ENCODE data around the gene PCDHGB5. TPM values are rescaled to one million over a fixed set of nuclear protein-coding genes. Genes with fewer than 3 reads are reported as not detected.
A peak's percentile ranks its signal among the peaks of the same experiment; 100 is the strongest.
"Not testable (repeated sequence)": the region's sequence is repeated elsewhere in the genome, so short reads cannot be mapped to it uniquely, and the experiment has no call there.

Gene PCDHGB5
- total RNA-seq, 1 donor from 2014 or later: 0.62 TPM

DNA sequence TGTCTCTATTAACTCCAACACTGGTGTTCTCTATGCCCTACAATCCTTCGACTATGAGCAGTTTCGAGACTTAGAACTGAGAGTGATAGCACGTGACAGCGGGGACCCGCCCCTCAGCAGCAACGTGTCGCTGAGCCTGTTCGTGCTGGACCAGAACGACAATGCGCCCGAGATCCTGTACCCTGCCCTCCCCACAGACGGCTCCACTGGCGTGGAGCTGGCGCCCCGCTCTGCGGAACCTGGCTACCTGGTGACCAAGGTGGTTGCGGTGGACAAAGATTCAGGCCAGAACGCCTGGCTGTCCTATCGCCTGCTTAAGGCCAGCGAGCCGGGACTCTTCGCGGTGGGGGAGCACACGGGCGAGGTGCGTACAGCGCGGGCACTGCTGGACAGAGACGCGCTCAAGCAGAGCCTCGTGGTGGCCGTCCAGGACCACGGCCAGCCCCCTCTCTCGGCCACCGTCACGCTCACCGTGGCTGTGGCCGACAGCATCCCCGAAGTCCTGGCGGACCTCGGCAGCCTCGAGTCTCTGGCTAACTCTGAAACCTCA, 25.1 kb downstream of the PCDHGB5 start:
- Mint-ChIP-seq H3K27ac (no peak overlapping the region), H3K4me3 (ENCODE audit: low read depth) (no peak overlapping the region), H3K27me3 (ENCODE audit: low read depth) (peaks cover 54% of the 10 kb centered on the region), H3K4me1 (ENCODE audit: low read depth) (peaks cover 9% of the 10 kb centered on the region), H3K9me3 (peaks cover 19% of the 10 kb centered on the region), H3K36me3 (ENCODE audit: low read depth) (peaks cover 6% of the 10 kb centered on the region)
- intact Hi-C loops (cut with micrococcal nuclease): loop anchor here (5.0 kb wide), 3 partner anchors 54 to 86 kb away; partner anchors contain the start of genes PCDHGA2, PCDHGA4, PCDHGB2 and PCDHGC3
- no peak for DNase-seq (ENCODE audit: low spot score)

DNA sequence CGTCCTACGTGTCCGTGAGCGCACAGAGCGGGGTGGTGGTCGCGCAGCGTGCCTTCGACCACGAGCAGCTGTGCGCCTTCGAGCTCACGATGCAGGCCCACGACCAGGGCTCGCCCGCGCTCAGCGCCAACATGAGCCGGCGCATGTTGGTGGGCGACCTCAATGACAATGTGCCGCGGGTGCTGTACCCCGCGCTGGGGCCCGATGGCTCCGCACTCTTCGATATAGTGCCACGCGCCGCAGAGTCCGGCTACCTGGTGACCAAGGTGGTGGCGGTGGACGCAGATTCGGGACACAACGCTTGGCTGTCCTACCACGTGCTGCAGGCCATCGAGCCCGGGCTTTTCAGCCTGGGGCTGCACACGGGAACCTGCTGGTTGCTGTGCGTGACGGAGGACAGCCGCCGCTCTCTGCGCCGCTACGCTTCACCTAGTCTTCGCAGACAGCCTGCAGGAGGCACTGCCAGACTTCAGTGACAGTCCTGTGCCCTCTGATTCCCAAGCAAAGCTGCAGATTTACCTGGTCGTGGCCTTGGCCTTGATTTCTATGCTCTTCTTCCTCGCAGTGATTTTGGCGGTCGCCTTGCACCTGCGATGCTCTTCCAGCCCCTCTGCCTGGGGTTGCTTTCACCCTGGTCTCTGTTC, 30.2 kb downstream of the PCDHGB5 start:
- H3K4me1 Mint-ChIP-seq (ENCODE audit: low read depth): peaks cover 2% of the 10 kb centered on the region
- H3K4me3 Mint-ChIP-seq (ENCODE audit: low read depth): no peak overlapping the region
- peaks cover 33% of the 10 kb centered on the region for H3K27me3 Mint-ChIP-seq (ENCODE audit: low read depth)
- H3K27ac Mint-ChIP-seq: no peak overlapping the region
- peaks cover 2% of the 10 kb centered on the region for H3K36me3 Mint-ChIP-seq (ENCODE audit: low read depth)
- H3K9me3 Mint-ChIP-seq: peaks cover 19% of the 10 kb centered on the region
- DNase-seq (ENCODE audit: low spot score): no peak
- intact Hi-C loops (cut with micrococcal nuclease): no loop called here

DNA sequence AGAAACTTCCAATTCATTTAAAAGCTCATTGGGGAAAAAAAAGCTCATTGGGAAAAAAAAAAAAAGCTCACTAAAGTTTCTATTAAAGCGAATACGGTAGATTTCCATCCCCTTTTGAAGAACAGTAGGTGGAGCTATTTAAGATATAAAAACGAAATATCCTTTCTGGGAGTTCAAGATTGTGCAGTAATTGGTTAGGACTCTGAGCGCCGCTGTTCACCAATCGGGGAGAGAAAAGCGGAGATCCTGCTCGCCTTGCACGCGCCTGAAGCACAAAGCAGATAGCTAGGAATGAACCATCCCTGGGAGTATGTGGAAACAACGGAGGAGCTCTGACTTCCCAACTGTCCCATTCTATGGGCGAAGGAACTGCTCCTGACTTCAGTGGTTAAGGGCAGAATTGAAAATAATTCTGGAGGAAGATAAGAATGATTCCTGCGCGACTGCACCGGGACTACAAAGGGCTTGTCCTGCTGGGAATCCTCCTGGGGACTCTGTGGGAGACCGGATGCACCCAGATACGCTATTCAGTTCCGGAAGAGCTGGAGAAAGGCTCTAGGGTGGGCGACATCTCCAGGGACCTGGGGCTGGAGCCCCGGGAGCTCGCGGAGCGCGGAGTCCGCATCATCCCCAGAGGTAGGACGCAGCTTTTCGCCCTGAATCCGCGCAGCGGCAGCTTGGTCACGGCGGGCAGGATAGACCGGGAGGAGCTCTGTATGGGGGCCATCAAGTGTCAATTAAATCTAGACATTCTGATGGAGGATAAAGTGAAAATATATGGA, 32.8 kb downstream of the PCDHGB5 start, which contains the start of gene PCDHGA12:
TSS of gene PCDHGA12 (plus strand) at position 176 of the 782 bp plus-strand sequence. CDS start at position 429, 253 bp downstream.
- Mint-ChIP-seq H3K36me3 (ENCODE audit: low read depth) (peaks cover 2% of the 10 kb centered on the region), H3K9me3 (peaks cover 19% of the 10 kb centered on the region), H3K4me1 (ENCODE audit: low read depth) (peaks cover 2% of the 10 kb centered on the region), H3K4me3 (ENCODE audit: low read depth) (peak within 1 kb of the TSS; percentile 63), H3K27ac (no peak within 1 kb of the TSS), H3K27me3 (ENCODE audit: low read depth) (peaks cover 24% of the 10 kb centered on the region)
- DNase-seq (ENCODE audit: low spot score): no peak
- intact Hi-C loops (cut with micrococcal nuclease): no loop called here

DNA sequence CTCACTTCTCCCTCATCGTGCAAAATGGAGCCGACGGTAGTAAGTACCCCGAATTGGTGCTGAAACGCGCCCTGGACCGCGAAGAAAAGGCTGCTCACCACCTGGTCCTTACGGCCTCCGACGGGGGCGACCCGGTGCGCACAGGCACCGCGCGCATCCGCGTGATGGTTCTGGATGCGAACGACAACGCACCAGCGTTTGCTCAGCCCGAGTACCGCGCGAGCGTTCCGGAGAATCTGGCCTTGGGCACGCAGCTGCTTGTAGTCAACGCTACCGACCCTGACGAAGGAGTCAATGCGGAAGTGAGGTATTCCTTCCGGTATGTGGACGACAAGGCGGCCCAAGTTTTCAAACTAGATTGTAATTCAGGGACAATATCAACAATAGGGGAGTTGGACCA, 33.5 kb downstream of the PCDHGB5 start:
- no peak overlapping the region for H3K4me3 Mint-ChIP-seq (ENCODE audit: low read depth)
- H3K27me3 Mint-ChIP-seq (ENCODE audit: low read depth): peaks cover 24% of the 10 kb centered on the region
- peaks cover 19% of the 10 kb centered on the region for H3K9me3 Mint-ChIP-seq
- H3K4me1 Mint-ChIP-seq (ENCODE audit: low read depth): peaks cover 2% of the 10 kb centered on the region
- H3K27ac Mint-ChIP-seq: no peak overlapping the region
- intact Hi-C loops (cut with micrococcal nuclease): no loop called here
- H3K36me3 Mint-ChIP-seq (ENCODE audit: low read depth): peaks cover 2% of the 10 kb centered on the region
- DNase-seq (ENCODE audit: low spot score): no peak

DNA sequence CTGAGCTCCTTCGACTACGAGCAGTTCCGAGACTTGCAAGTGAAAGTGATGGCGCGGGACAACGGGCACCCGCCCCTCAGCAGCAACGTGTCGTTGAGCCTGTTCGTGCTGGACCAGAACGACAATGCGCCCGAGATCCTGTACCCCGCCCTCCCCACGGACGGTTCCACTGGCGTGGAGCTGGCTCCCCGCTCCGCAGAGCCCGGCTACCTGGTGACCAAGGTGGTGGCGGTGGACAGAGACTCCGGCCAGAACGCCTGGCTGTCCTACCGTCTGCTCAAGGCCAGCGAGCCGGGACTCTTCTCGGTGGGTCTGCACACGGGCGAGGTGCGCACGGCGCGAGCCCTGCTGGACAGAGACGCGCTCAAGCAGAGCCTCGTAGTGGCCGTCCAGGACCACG, 34.6 kb downstream of the PCDHGB5 start:
- intact Hi-C loops (cut with micrococcal nuclease); H3K4me3 Mint-ChIP-seq (ENCODE audit: low read depth); H3K4me1 Mint-ChIP-seq (ENCODE audit: low read depth); H3K27ac Mint-ChIP-seq; DNase-seq (ENCODE audit: low spot score); H3K36me3 Mint-ChIP-seq (ENCODE audit: low read depth): not testable (repeated sequence)
- Mint-ChIP-seq H3K9me3 (peaks cover 19% of the 10 kb centered on the region), H3K27me3 (ENCODE audit: low read depth) (peaks cover 25% of the 10 kb centered on the region)

DNA sequence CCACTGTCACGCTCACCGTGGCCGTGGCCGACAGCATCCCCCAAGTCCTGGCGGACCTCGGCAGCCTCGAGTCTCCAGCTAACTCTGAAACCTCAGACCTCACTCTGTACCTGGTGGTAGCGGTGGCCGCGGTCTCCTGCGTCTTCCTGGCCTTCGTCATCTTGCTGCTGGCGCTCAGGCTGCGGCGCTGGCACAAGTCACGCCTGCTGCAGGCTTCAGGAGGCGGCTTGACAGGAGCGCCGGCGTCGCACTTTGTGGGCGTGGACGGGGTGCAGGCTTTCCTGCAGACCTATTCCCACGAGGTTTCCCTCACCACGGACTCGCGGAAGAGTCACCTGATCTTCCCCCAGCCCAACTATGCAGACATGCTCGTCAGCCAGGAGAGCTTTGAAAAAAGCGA, 35.0 kb downstream of the PCDHGB5 start:
- H3K27me3 Mint-ChIP-seq (ENCODE audit: low read depth): peaks cover 25% of the 10 kb centered on the region
- H3K36me3 Mint-ChIP-seq (ENCODE audit: low read depth); H3K27ac Mint-ChIP-seq; intact Hi-C loops (cut with micrococcal nuclease); H3K4me3 Mint-ChIP-seq (ENCODE audit: low read depth); DNase-seq (ENCODE audit: low spot score); H3K4me1 Mint-ChIP-seq (ENCODE audit: low read depth): not testable (repeated sequence)
- H3K9me3 Mint-ChIP-seq: peaks cover 19% of the 10 kb centered on the region

DNA sequence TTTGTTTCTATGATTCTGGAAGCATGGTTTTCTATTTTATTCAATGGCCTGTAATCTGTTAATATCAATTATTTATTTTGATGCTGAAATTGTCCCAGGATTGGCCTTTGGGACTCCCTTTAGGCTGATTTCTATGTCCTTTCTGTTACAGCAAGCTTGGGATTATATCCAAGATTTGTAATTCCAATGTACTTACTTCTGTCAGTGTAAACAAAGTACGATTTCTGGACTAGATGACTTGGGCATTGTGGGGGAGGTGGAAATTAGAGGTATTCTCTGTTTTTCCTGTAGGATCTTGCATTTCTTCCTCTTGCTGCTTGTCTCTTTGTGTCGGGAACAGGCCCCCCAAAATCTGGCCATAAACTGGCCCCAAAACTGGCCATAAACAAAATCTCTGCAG, 36.3 kb downstream of the PCDHGB5 start:
- Mint-ChIP-seq H3K9me3 (peaks cover 15% of the 10 kb centered on the region), H3K27me3 (ENCODE audit: low read depth) (peaks cover 22% of the 10 kb centered on the region), H3K36me3 (ENCODE audit: low read depth) (peaks cover 2% of the 10 kb centered on the region), H3K27ac (no peak overlapping the region), H3K4me3 (ENCODE audit: low read depth) (no peak overlapping the region), H3K4me1 (ENCODE audit: low read depth) (peaks cover 2% of the 10 kb centered on the region)
- no peak for DNase-seq (ENCODE audit: low spot score)
- intact Hi-C loops (cut with micrococcal nuclease): no loop called here

DNA sequence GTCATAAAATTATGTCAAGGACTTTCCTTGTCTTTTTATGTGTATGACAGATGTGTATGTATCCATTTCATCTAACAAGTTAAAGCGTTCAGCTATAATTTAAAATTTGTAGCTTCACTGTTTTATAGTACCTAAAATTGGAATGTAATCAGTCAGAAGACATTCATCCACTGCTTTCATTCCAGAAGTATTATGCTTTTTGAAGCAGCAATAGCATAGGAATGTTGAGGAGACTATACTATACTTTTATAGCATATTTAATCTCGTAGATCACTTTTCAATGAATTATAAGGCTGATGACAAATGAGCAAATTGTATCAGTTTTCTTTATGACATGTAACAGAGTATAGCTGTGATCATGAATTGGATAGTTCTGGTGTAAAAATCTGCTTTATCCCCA, 39.5 kb downstream of the PCDHGB5 start:
- intact Hi-C loops (cut with micrococcal nuclease): no loop called here
- H3K27ac Mint-ChIP-seq: no peak overlapping the region
- no peak overlapping the region for H3K4me3 Mint-ChIP-seq (ENCODE audit: low read depth)
- peaks cover 7% of the 10 kb centered on the region for H3K27me3 Mint-ChIP-seq (ENCODE audit: low read depth)
- no peaks in the 10 kb centered on the region for H3K36me3 Mint-ChIP-seq (ENCODE audit: low read depth)
- H3K4me1 Mint-ChIP-seq (ENCODE audit: low read depth): no peaks in the 10 kb centered on the region
- H3K9me3 Mint-ChIP-seq: peaks cover 2% of the 10 kb centered on the region
- no peak for DNase-seq (ENCODE audit: low spot score)

DNA sequence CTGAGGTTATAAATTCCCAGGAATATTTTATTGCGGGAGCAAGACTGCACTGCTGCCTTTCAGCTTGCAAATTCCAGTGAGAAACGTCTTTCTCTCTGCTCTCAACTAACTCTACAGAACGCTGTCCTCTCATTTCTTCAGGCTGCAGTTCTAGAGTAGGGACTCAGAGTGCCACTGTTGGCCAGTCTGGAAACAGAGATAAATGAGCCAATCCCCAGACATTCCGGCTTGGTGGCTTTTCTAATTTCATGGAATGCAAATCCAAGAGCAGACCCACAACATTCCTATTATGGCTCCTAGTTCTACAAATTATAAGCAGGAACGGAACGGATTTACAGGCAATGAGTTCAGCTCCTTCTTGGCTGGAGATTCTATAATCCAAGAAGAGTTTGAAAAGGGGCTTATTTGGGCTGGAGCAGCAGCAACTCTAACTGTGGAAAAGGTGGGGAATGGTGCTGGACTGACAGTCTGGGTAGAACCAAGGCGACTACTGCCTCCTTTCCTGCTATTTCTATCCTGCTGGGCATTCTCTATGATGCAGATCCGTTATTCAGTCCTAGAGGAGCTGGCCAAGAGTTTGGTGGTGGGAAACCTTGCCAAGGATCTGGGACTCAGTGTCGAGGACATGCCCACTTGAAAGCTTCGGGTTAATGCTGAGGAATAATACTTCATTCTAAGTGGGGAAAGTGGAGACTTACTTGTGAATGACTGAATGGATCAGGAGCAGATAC, 41.8 kb downstream of the PCDHGB5 start:
- Mint-ChIP-seq H3K36me3 (ENCODE audit: low read depth) (no peaks in the 10 kb centered on the region), H3K4me1 (ENCODE audit: low read depth) (no peaks in the 10 kb centered on the region), H3K27ac (no peak overlapping the region), H3K27me3 (ENCODE audit: low read depth) (peaks cover 1% of the 10 kb centered on the region), H3K9me3 (peaks cover 6% of the 10 kb centered on the region), H3K4me3 (ENCODE audit: low read depth) (no peak overlapping the region)
- no peak for DNase-seq (ENCODE audit: low spot score)
- intact Hi-C loops (cut with micrococcal nuclease): no loop called here

DNA sequence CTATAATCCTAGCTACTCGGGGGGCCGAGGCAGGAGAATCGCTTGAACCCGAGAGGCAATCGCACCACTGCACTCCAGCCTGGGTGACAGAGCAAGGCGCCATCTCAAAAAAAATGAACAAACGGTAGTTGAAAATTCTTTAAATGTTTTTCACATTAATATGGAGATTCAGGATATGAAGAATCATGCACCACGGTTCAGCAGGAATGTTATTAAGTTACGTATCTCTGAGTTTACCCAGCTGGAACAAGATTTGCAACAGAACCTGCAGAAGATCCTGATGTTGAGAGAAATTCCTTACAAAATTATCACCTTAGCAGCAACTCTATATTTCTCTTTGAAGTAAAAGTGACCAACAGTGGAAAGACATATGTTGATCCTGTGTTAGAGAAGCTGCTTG, 42.6 kb downstream of the PCDHGB5 start:
- no peaks in the 10 kb centered on the region for H3K36me3 Mint-ChIP-seq (ENCODE audit: low read depth)
- no peak overlapping the region for H3K4me3 Mint-ChIP-seq (ENCODE audit: low read depth)
- H3K9me3 Mint-ChIP-seq: peaks cover 6% of the 10 kb centered on the region
- intact Hi-C loops (cut with micrococcal nuclease): no loop called here
- peaks cover 1% of the 10 kb centered on the region for H3K27me3 Mint-ChIP-seq (ENCODE audit: low read depth)
- no peaks in the 10 kb centered on the region for H3K4me1 Mint-ChIP-seq (ENCODE audit: low read depth)
- no peak for DNase-seq (ENCODE audit: low spot score)
- no peak overlapping the region for H3K27ac Mint-ChIP-seq

DNA sequence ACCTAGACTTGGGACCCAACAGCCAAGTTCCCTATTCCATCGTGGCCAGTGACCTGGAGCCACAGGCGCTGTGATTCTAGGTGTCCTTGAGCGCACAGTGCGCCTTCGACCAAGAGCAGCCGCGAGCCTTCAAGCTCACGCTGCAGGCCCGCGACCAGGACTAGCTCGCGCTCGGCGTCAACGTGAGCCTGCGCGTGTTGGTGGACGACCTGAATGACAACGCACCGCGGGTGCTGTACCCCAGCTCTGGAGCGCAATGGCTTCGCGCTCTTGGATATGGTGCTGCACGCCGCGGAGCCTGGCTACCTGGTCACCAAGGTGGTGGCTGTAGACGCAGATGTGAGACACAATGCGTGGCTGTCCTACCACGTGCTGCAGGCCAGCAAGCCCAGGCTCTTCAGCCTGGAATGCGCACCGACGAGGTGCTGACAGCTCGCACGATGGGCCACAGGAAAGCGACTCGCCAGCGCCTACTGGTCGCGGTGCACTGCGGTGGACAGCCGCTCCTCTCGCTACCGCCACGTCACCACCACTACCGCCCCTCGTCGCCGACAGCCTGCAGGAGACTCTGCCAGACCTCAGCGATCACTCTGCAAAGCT, 43.9 kb downstream of the PCDHGB5 start:
- H3K9me3 Mint-ChIP-seq: peaks cover 6% of the 10 kb centered on the region
- H3K4me3 Mint-ChIP-seq (ENCODE audit: low read depth): no peak overlapping the region

More for the DNA sequence above, 43.9 kb downstream of the PCDHGB5 start:
- Mint-ChIP-seq H3K4me1 (ENCODE audit: low read depth) (no peaks in the 10 kb centered on the region), H3K27me3 (ENCODE audit: low read depth) (peaks cover under 1% of the 10 kb centered on the region), H3K27ac (no peak overlapping the region), H3K36me3 (ENCODE audit: low read depth) (no peaks in the 10 kb centered on the region)
- no peak for DNase-seq (ENCODE audit: low spot score)
- intact Hi-C loops (cut with micrococcal nuclease): no loop called here
